BLaER1 (cell line): ENCODE measurements around the gene TTLL5.

Experiments used
- H3K27ac ChIP-seq: shearing (Covaris generic); formaldehyde crosslinking; 2 replicates; pipeline ENCODE4 v1.8.1; 2022
- H3K27me3 ChIP-seq: shearing (Covaris generic); formaldehyde crosslinking; 2 replicates; pipeline ENCODE4 v1.8.1; 2022
- H3K36me3 ChIP-seq: shearing (Covaris generic); formaldehyde crosslinking; 2 replicates; pipeline ENCODE4 v1.8.1; 2022
- H3K4me1 ChIP-seq: shearing (Covaris generic); formaldehyde crosslinking; 2 replicates; pipeline ENCODE4 v1.8.1; 2022
- H3K4me2 ChIP-seq: shearing (Covaris generic); formaldehyde crosslinking; 2 replicates; pipeline ENCODE4 v1.8.1; 2022
- H3K4me3 ChIP-seq: shearing (Covaris generic); formaldehyde crosslinking; 2 replicates; pipeline ENCODE4 v1.8.1; 2022
- H3K9ac ChIP-seq: shearing (Covaris generic); formaldehyde crosslinking; 2 replicates; pipeline ENCODE4 v1.8.1; 2022
- H3K9me3 ChIP-seq: shearing (Covaris generic); formaldehyde crosslinking; 2 replicates; pipeline ENCODE4 v1.8.1; 2022
- H4K20me1 ChIP-seq: shearing (Covaris generic); formaldehyde crosslinking; 2 replicates; pipeline ENCODE4 v1.8.1; 2022
- Cebpa-rat ChIP-seq: shearing (Covaris generic); IDR thresholded peaks from 2 replicates; pipeline ENCODE4 v1.8.1; 2022

Gene TTLL5

GRCh38 chr14:75783602-75784313, 122.7 kb downstream of the TTLL5 start:
- peaks cover 15% of the 10 kb centered on the region for H3K9me3 ChIP-seq
- no peak for TF ChIP-seq Cebpa-rat
- no peaks in the 10 kb centered on the region for H3K27me3 ChIP-seq
- no peaks in the 10 kb centered on the region for H3K4me1 ChIP-seq
- H3K4me3 ChIP-seq, result no peak overlapping the region
- no peaks in the 10 kb centered on the region for H4K20me1 ChIP-seq
- H3K9ac ChIP-seq, result no peak overlapping the region
- H3K27ac ChIP-seq, result no peak overlapping the region
- no peak overlapping the region for H3K4me2 ChIP-seq
- peaks cover 72% of the 10 kb centered on the region for H3K36me3 ChIP-seq

GRCh38 chr14:75784314-75784686, 123.3 kb downstream of the TTLL5 start:
- no peak overlapping the region for H3K9ac ChIP-seq
- H3K4me3 ChIP-seq, result no peak overlapping the region
- no peaks in the 10 kb centered on the region for H4K20me1 ChIP-seq
- H3K27ac ChIP-seq, result no peak overlapping the region
- peaks cover 70% of the 10 kb centered on the region for H3K36me3 ChIP-seq
- no peak overlapping the region for H3K4me2 ChIP-seq
- no peak for TF ChIP-seq Cebpa-rat
- no peaks in the 10 kb centered on the region for H3K27me3 ChIP-seq
- peaks cover 15% of the 10 kb centered on the region for H3K9me3 ChIP-seq
- no peaks in the 10 kb centered on the region for H3K4me1 ChIP-seq

GRCh38 chr14:75793806-75794205, 132.8 kb downstream of the TTLL5 start:
- no peak overlapping the region for H3K4me3 ChIP-seq
- H3K36me3 ChIP-seq, result peaks cover 37% of the 10 kb centered on the region
- no peak for TF ChIP-seq Cebpa-rat
- H3K9ac ChIP-seq, result no peak overlapping the region
- H3K4me2 ChIP-seq, result no peak overlapping the region
- H3K27ac ChIP-seq, result no peak overlapping the region
- H3K4me1 ChIP-seq, result no peaks in the 10 kb centered on the region
- H3K27me3 ChIP-seq, result no peaks in the 10 kb centered on the region
- no peaks in the 10 kb centered on the region for H4K20me1 ChIP-seq
- H3K9me3 ChIP-seq, result peaks cover 26% of the 10 kb centered on the region

- H3K27ac ChIP-seq, result no peak overlapping the region
- H3K27me3 ChIP-seq, result no peaks in the 10 kb centered on the region
- H4K20me1 ChIP-seq, result no peaks in the 10 kb centered on the region
- H3K36me3 ChIP-seq, result peaks cover 44% of the 10 kb centered on the region
- no peak for TF ChIP-seq Cebpa-rat
- H3K4me1 ChIP-seq, result no peaks in the 10 kb centered on the region
- H3K9me3 ChIP-seq, result peaks cover 33% of the 10 kb centered on the region
- H3K4me3 ChIP-seq, result no peak overlapping the region
- H3K9ac ChIP-seq, result no peak overlapping the region
- H3K4me2 ChIP-seq, result no peak overlapping the region
Measured at GRCh38 chr14:75794615-75795038, 133.6 kb downstream of the TTLL5 start.

- no peaks in the 10 kb centered on the region for H3K27me3 ChIP-seq
Measured at GRCh38 chr14:75800792-75801191, 139.7 kb downstream of the TTLL5 start.

GRCh38 chr14:75802486-75802885, 141.4 kb downstream of the TTLL5 start:
- Histone ChIP-seq H4K20me1 (no peaks in the 10 kb centered on the region), H3K4me1 (no peaks in the 10 kb centered on the region), H3K27ac (no peak overlapping the region), H3K27me3 (no peaks in the 10 kb centered on the region), H3K9ac (no peak overlapping the region), H3K4me3 (no peak overlapping the region), H3K36me3 (peaks cover 74% of the 10 kb centered on the region), H3K9me3 (peaks cover 33% of the 10 kb centered on the region), H3K4me2 (no peak overlapping the region)
- TF ChIP-seq Cebpa-rat, result no peak

More at GRCh38 chr14:75800792-75801191, 139.7 kb downstream of the TTLL5 start:
- H4K20me1 ChIP-seq, result no peaks in the 10 kb centered on the region
- H3K36me3 ChIP-seq, result peaks cover 66% of the 10 kb centered on the region
- H3K9me3 ChIP-seq, result peaks cover 47% of the 10 kb centered on the region
- no peak overlapping the region for H3K27ac ChIP-seq
- no peaks in the 10 kb centered on the region for H3K4me1 ChIP-seq
- no peak overlapping the region for H3K4me3 ChIP-seq
- no peak overlapping the region for H3K4me2 ChIP-seq
- H3K9ac ChIP-seq, result no peak overlapping the region
- no peak for TF ChIP-seq Cebpa-rat

- Histone ChIP-seq H3K4me1 (no peaks in the 10 kb centered on the region), H4K20me1 (no peaks in the 10 kb centered on the region), H3K9me3 (peaks cover 22% of the 10 kb centered on the region), H3K36me3 (peaks cover 66% of the 10 kb centered on the region), H3K27me3 (no peaks in the 10 kb centered on the region), H3K9ac (no peak overlapping the region), H3K27ac (no peak overlapping the region), H3K4me3 (no peak overlapping the region), H3K4me2 (no peak overlapping the region)
- TF ChIP-seq Cebpa-rat, result no peak
Measured at GRCh38 chr14:75803765-75804164, 142.7 kb downstream of the TTLL5 start.

- peaks cover 57% of the 10 kb centered on the region for H3K36me3 ChIP-seq
- H3K9me3 ChIP-seq, result peaks cover 13% of the 10 kb centered on the region
- no peaks in the 10 kb centered on the region for H4K20me1 ChIP-seq
- H3K27me3 ChIP-seq, result no peaks in the 10 kb centered on the region
- no peak overlapping the region for H3K4me3 ChIP-seq
- H3K4me1 ChIP-seq, result no peaks in the 10 kb centered on the region
- no peak overlapping the region for H3K9ac ChIP-seq
- TF ChIP-seq Cebpa-rat, result no peak
- H3K27ac ChIP-seq, result no peak overlapping the region
- H3K4me2 ChIP-seq, result no peak overlapping the region
Measured at GRCh38 chr14:75804570-75805275, 143.7 kb downstream of the TTLL5 start.

GRCh38 chr14:75805646-75806045, 144.6 kb downstream of the TTLL5 start:
- H3K4me2 ChIP-seq, result no peak overlapping the region
- H3K36me3 ChIP-seq, result peaks cover 56% of the 10 kb centered on the region
- no peak overlapping the region for H3K4me3 ChIP-seq
- H4K20me1 ChIP-seq, result no peaks in the 10 kb centered on the region
- no peaks in the 10 kb centered on the region for H3K4me1 ChIP-seq
- H3K27ac ChIP-seq, result no peak overlapping the region
- no peaks in the 10 kb centered on the region for H3K27me3 ChIP-seq
- no peak overlapping the region for H3K9ac ChIP-seq
- no peak for TF ChIP-seq Cebpa-rat
- H3K9me3 ChIP-seq, result peaks cover 3% of the 10 kb centered on the region

GRCh38 chr14:75806352-75806832, 145.3 kb downstream of the TTLL5 start:
- no peaks in the 10 kb centered on the region for H3K27me3 ChIP-seq
- TF ChIP-seq Cebpa-rat, result no peak
- H3K4me1 ChIP-seq, result no peaks in the 10 kb centered on the region
- no peak overlapping the region for H3K4me2 ChIP-seq
- H3K9me3 ChIP-seq, result no peaks in the 10 kb centered on the region
- no peak overlapping the region for H3K27ac ChIP-seq
- H3K9ac ChIP-seq, result no peak overlapping the region
- no peaks in the 10 kb centered on the region for H4K20me1 ChIP-seq
- H3K36me3 ChIP-seq, result peaks cover 53% of the 10 kb centered on the region
- no peak overlapping the region for H3K4me3 ChIP-seq
